ENCODE results near the gene FEM1B.

The FEM1B gene

DNA sequence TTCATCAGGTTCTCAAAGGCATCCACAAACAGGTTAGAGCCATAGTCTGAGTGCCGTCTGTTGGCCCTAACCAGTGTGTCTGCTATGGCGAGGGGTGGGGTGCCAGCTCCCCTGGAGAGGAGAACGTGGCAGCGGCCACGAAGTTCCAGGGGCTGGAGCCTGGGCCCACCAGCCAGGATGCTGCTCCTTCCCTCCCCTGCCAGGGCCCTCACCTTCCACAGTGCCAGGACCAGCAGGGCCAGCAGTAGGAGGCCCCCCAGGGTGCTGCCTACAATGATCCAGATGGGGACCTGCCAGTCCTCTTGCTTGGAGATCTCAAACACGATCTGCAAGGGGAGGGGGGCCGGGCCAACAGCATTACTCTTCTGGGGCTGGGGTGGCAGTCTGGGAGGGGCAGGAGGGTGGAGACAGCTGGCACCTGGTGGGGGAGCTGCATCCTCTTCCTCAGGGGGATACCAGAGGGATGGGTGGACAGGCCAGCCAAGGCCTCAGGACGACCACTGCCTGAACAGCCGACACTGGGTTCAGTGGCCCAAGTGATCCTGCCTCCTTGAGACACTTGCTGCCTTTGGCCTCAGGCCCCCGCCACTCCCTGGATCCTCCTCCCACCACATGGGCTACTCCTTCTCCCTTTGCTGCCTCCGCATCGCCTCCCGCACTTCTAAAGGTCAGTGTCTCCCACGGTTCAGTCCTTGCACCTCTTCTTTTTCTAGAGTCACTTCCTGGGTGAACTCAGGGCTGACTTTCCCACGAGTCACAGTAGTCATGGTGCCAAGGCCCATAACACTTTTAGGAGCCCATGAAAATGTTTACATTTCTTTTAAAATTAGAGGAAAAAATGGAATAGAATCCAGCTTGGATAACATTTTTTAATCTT is 26.3 kb downstream of the FEM1B start:
- no peak overlapping the region for H3K9ac ChIP-seq (ENCODE audit: low read depth, low read length)

DNA sequence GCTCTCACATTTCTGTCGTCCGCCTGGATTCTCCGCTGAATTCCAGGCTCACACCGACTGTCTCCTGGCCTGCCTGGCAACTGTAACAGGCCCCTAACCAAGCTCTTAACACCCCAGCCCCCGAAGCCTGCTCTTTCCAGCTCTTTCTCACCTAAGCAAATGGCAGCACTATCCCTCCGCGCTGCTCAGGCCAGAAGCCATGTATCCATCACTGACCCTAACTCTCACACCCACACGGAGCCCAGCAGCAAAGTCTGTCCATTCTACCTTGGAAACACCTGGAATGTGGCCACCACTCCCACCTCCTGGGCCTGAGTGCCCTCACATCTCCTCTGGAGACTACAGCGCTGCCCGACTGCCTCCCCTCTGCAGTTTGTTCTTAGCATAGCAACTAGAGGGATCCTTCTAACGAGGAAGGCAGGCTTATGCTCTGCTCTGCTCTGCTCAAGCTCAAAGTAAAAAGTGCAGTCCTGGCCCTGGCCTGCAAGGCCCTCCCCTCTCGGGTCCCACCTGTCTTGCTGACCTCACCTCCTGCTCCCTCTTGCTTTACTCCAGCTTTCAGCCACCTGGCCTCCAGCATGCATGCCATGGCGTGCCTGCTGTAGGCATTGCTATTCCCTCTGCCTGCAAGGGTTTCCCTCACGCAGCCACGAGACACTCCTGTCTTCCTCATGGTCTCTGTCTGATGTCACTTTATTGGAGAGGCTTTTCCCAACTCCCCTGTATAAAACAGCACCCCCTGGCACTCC is 27.2 kb downstream of the FEM1B start:
- Histone ChIP-seq H3K9me3 (ENCODE audit: control insufficient read depth, insufficient read depth, low read length) (no peaks in the 10 kb centered on the region), H3K9ac (ENCODE audit: low read depth, low read length) (no peak overlapping the region), H3K36me3 (ENCODE audit: control insufficient read depth, insufficient read depth, low read length) (no peaks in the 10 kb centered on the region), H3K27me3 (ENCODE audit: control insufficient read depth, insufficient read depth, low read length) (no peaks in the 10 kb centered on the region), H3K4me1 (ENCODE audit: control insufficient read depth, insufficient read depth, low read length) (peaks cover 19% of the 10 kb centered on the region), H3K4me3 (ENCODE audit: low read depth, low read length) (no peak overlapping the region)

More for the DNA sequence above, 26.3 kb downstream of the FEM1B start:
- Histone ChIP-seq H3K9me3 (ENCODE audit: control insufficient read depth, insufficient read depth, low read length) (no peaks in the 10 kb centered on the region), H3K4me3 (ENCODE audit: low read depth, low read length) (no peak overlapping the region), H3K4me1 (ENCODE audit: control insufficient read depth, insufficient read depth, low read length) (peaks cover 19% of the 10 kb centered on the region), H3K36me3 (ENCODE audit: control insufficient read depth, insufficient read depth, low read length) (no peaks in the 10 kb centered on the region), H3K27me3 (ENCODE audit: control insufficient read depth, insufficient read depth, low read length) (no peaks in the 10 kb centered on the region)

DNA sequence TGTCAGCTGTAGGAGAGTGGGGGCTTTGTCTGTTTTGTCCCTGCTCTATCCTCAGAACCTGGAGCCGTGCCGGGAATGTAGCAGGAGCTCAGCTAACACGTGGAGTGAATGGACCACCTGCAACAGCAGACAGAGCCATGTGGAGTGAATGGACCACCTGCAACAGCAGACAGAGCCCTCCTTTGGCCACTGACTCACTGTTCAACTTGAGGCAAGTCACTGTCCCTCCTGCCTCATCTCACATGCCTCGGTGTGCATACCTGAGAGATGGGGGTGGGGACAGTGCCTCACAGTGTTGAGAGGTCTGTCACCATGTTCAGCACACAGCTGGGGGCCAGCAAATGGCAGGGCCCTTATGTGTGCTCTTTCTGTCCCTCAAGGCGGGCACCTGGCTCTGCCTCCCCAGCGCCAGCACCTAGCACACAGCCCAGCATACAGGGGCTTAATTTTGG is 27.9 kb downstream of the FEM1B start:
- Histone ChIP-seq H3K9me3 (ENCODE audit: control insufficient read depth, insufficient read depth, low read length) (no peaks in the 10 kb centered on the region), H3K36me3 (ENCODE audit: control insufficient read depth, insufficient read depth, low read length) (no peaks in the 10 kb centered on the region), H3K4me3 (ENCODE audit: low read depth, low read length) (no peak overlapping the region), H3K9ac (ENCODE audit: low read depth, low read length) (no peak overlapping the region), H3K4me1 (ENCODE audit: control insufficient read depth, insufficient read depth, low read length) (peaks cover 22% of the 10 kb centered on the region), H3K27me3 (ENCODE audit: control insufficient read depth, insufficient read depth, low read length) (no peaks in the 10 kb centered on the region)

DNA sequence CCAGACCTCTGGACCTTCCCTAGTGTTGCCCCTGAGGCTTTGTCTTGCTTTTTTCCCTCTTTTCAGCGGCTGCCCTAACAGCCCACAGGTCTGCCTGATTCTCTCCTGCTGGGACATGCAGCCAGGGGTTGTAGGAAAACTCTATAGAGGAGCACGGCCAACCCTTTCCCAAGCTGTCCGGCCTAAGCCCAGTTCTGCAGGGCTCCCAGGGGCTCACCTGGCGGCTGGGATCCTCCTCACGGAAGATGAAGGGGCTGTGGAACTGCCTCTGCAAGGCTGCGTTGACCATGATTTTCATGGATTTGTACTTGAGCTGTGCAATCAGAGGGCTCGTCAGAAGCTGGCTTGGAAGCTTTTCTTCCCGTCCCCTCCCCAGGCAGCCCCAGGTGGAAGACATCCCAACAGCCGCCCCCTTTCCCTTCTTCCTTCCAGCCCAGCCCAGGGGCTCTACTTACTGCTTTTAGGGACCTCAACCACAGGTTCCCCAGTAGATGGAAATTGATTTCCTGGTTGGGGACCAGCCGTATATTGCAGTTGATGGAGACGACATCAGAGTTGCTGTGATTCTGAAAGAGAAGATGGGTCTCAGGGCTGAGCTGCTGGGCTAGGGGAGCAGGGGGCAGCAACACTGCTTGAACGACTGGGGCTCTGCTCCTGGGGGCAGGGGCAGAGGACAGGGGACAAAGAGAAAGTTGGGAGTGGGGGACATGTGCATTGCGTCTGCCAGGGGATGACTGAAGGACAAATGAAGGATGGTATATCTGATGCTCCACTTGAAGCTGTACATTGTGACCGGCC is 29.8 kb downstream of the FEM1B start:
- H3K36me3 ChIP-seq (ENCODE audit: control insufficient read depth, insufficient read depth, low read length) = no peaks in the 10 kb centered on the region
- H3K4me1 ChIP-seq (ENCODE audit: control insufficient read depth, insufficient read depth, low read length) = peaks cover 24% of the 10 kb centered on the region
- no peaks in the 10 kb centered on the region for H3K9me3 ChIP-seq (ENCODE audit: control insufficient read depth, insufficient read depth, low read length)
- peak overlapping the region; percentile 3 for H3K9ac ChIP-seq (ENCODE audit: low read depth, low read length)
- no peak overlapping the region for H3K4me3 ChIP-seq (ENCODE audit: low read depth, low read length)
- no peaks in the 10 kb centered on the region for H3K27me3 ChIP-seq (ENCODE audit: control insufficient read depth, insufficient read depth, low read length)

DNA sequence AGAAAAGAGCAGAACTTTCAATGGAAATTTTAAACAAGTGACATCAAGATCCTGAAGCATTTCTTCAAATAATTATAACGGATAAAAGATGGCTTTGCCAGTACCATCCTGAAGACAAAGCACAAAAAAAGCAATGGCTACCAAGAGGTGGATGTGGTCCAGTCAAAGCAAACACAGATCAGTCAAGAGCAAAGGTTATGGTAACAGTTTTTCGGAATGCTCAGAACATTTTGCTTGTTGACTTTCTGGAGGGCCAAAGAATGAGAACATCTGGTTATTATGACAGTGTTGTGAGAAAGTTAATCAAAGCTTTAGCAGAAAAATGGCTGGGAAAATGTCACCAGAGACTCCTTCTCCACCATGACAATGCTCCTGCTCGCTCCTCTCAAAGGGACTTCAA is 31.5 kb downstream of the FEM1B start:
- H3K4me3 ChIP-seq (ENCODE audit: low read depth, low read length) = no peak overlapping the region
- peaks cover 24% of the 10 kb centered on the region for H3K4me1 ChIP-seq (ENCODE audit: control insufficient read depth, insufficient read depth, low read length)
- no peaks in the 10 kb centered on the region for H3K9me3 ChIP-seq (ENCODE audit: control insufficient read depth, insufficient read depth, low read length)
- no peaks in the 10 kb centered on the region for H3K27me3 ChIP-seq (ENCODE audit: control insufficient read depth, insufficient read depth, low read length)
- H3K36me3 ChIP-seq (ENCODE audit: control insufficient read depth, insufficient read depth, low read length) = no peaks in the 10 kb centered on the region
- no peak overlapping the region for H3K9ac ChIP-seq (ENCODE audit: low read depth, low read length)

DNA sequence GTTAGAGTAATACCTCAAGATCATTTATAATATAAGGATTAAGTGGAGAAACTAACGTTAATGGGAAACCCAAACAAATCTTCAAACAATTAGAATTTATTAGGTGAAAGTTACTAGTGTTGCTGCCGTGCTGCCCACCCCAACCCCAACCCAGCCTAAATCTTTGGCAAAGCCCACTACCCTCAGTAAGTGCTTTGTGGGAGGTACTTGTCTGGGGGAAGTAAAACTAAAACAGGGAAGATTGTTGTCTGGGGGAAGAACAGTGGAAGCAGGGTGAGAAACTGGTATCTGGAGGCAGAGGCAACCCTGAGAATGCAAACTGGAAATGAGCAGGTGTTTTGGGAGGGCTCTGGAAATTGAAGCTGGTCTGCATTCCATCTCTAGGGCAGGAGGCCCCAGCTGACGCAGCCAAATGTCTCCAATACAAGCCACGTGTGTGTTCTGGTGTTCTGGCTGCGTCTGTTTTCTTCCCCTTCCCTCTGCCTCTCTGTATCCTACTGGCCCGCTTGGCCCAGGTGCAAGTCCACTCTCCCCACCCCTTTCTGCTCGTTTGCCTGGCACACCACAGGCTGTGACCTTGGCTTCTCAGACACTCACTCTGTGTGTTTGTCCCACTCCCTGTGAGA is 32.7 kb downstream of the FEM1B start:
- H3K4me3 ChIP-seq (ENCODE audit: low read depth, low read length) = no peak overlapping the region
- H3K36me3 ChIP-seq (ENCODE audit: control insufficient read depth, insufficient read depth, low read length) = no peaks in the 10 kb centered on the region
- no peak overlapping the region for H3K9ac ChIP-seq (ENCODE audit: low read depth, low read length)

DNA sequence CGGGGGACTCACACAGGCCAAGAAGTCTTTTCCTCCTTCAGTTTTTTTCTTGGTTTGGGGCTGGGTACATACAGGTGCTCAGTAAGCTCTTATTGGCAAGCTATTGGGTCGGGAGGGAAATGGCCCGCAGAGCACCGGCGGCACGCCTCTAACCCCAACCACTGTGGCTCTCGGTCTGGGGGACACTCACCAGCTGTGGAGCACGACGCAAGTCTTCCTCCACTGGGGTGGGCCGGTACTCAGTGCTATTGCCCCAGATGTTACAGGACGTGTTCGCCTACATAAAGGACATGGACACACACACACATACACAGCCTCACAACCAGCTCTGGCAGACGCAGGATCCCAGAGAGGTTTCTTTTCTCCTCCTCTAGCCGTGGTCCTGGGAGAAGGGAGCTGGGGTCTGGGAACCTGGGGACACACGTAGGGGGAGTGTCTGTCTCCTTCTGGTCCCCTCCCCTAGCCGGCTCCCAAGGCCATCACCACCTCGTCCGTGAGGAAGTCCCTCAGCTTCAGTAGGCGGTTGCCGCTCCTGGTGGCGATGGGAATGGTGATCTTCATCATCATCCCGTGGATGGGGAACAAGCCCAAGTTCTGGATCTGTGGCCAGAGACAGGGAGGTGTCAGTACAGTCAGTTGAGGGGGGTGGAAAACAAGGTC is 33.4 kb downstream of the FEM1B start:
- Histone ChIP-seq H3K4me1 (ENCODE audit: control insufficient read depth, insufficient read depth, low read length) (peaks cover 15% of the 10 kb centered on the region), H3K27me3 (ENCODE audit: control insufficient read depth, insufficient read depth, low read length) (no peaks in the 10 kb centered on the region), H3K4me3 (ENCODE audit: low read depth, low read length) (no peak overlapping the region), H3K9ac (ENCODE audit: low read depth, low read length) (no peak overlapping the region), H3K9me3 (ENCODE audit: control insufficient read depth, insufficient read depth, low read length) (no peaks in the 10 kb centered on the region), H3K36me3 (ENCODE audit: control insufficient read depth, insufficient read depth, low read length) (no peaks in the 10 kb centered on the region)

More for the DNA sequence above, 32.7 kb downstream of the FEM1B start:
- H3K27me3 ChIP-seq (ENCODE audit: control insufficient read depth, insufficient read depth, low read length) = no peaks in the 10 kb centered on the region
- H3K9me3 ChIP-seq (ENCODE audit: control insufficient read depth, insufficient read depth, low read length) = no peaks in the 10 kb centered on the region
- peaks cover 15% of the 10 kb centered on the region for H3K4me1 ChIP-seq (ENCODE audit: control insufficient read depth, insufficient read depth, low read length)

DNA sequence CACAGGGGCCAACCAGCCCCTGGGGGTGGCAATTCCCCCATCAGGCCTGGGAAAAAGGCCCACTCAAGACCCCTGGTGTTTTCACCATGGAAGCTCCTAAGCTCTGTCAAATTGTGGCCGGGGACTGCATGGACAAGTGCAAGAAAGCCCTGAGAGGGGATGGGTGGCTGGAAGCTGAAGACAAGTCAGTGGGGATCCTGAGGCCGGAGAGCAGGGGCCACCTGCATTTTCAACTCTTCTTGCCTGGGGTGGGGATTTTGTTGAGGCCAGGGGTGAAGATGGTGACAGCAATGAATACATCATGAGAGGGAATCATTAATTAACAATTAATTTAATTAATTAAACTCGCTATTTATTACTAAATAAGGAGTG is 33.9 kb downstream of the FEM1B start:
- no peaks in the 10 kb centered on the region for H3K9me3 ChIP-seq (ENCODE audit: control insufficient read depth, insufficient read depth, low read length)
- no peak overlapping the region for H3K9ac ChIP-seq (ENCODE audit: low read depth, low read length)
- no peaks in the 10 kb centered on the region for H3K36me3 ChIP-seq (ENCODE audit: control insufficient read depth, insufficient read depth, low read length)
- no peak overlapping the region for H3K4me3 ChIP-seq (ENCODE audit: low read depth, low read length)
- H3K4me1 ChIP-seq (ENCODE audit: control insufficient read depth, insufficient read depth, low read length) = peaks cover 14% of the 10 kb centered on the region
- no peaks in the 10 kb centered on the region for H3K27me3 ChIP-seq (ENCODE audit: control insufficient read depth, insufficient read depth, low read length)

DNA sequence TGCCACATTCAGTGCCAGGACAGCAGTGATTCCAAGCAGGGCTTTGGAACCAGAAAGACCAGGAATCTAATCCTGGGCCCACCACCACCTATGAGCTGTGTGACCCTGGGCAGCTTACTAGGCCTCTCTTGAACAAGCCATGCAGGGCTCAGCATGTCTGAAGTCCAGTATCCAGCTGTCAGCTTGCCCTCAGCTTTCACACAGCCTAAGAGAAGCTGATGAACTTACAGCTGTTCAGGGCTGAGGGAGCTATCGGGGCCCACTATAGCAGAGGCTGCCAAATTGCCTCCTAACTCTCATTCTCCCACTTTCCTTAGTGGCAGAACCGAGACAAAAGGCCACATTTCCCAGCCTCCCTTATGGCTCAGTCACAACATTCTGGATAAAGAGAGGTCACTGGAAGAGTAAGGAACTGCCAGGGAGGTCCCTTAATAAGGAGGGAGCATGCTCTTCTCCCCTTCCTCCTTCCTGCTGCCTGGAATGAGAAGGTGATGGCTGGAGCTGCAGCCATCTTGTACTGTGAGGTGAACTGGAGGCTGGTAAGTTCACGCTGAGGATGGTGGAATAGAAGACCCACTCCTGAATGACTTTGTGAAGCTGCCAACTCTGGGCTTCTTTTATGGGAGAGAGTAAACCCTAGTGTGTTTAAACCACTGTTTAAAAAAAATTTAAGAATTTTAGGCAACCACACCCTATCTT is 34.5 kb downstream of the FEM1B start:
- no peaks in the 10 kb centered on the region for H3K27me3 ChIP-seq (ENCODE audit: control insufficient read depth, insufficient read depth, low read length)
- H3K9me3 ChIP-seq (ENCODE audit: control insufficient read depth, insufficient read depth, low read length) = no peaks in the 10 kb centered on the region
- H3K36me3 ChIP-seq (ENCODE audit: control insufficient read depth, insufficient read depth, low read length) = no peaks in the 10 kb centered on the region
- no peak overlapping the region for H3K9ac ChIP-seq (ENCODE audit: low read depth, low read length)
- peaks cover 10% of the 10 kb centered on the region for H3K4me1 ChIP-seq (ENCODE audit: control insufficient read depth, insufficient read depth, low read length)
- H3K4me3 ChIP-seq (ENCODE audit: low read depth, low read length) = no peak overlapping the region

DNA sequence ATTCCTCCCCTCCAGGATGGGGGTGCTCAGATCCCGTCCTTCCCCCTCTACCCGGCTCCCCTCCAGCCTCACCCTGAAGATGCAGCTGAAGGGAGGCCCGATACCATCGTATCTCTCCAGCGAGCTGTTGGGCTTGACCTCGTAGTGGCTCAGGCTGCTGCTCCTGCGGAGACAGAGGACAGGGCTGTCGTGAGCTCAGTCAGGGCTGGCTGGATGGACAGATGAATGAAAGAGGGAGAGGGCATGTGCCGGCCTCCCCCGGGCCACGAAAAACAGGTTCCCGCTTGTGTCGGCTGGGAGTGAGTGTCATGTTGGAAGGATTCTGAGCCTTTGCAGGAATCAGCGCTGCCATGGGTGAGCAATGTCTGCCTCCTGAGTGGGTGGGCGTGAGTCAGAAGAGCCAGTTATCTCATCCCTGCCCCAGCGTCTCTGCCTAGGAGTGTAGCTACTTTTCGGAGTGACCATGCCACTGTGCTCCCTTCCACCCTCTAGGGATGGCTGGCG is 35.2 kb downstream of the FEM1B start:
- no peaks in the 10 kb centered on the region for H3K36me3 ChIP-seq (ENCODE audit: control insufficient read depth, insufficient read depth, low read length)
- peaks cover 9% of the 10 kb centered on the region for H3K4me1 ChIP-seq (ENCODE audit: control insufficient read depth, insufficient read depth, low read length)
- no peaks in the 10 kb centered on the region for H3K9me3 ChIP-seq (ENCODE audit: control insufficient read depth, insufficient read depth, low read length)
- no peak overlapping the region for H3K4me3 ChIP-seq (ENCODE audit: low read depth, low read length)
- no peak overlapping the region for H3K9ac ChIP-seq (ENCODE audit: low read depth, low read length)
- H3K27me3 ChIP-seq (ENCODE audit: control insufficient read depth, insufficient read depth, low read length) = no peaks in the 10 kb centered on the region

Data from iPS-15b (cell line).